ENCODE results near the gene SHROOM2. TPM values are rescaled to one million over a fixed set of nuclear protein-coding genes. Genes with fewer than 3 reads are reported as not detected.
A peak's percentile ranks its signal among the peaks of the same experiment; 100 is the strongest.

The SHROOM2 gene
- total and polyA plus RNA-seq, 8 donors, result 1.3 to 11.3 (median 3.9) TPM

DNA sequence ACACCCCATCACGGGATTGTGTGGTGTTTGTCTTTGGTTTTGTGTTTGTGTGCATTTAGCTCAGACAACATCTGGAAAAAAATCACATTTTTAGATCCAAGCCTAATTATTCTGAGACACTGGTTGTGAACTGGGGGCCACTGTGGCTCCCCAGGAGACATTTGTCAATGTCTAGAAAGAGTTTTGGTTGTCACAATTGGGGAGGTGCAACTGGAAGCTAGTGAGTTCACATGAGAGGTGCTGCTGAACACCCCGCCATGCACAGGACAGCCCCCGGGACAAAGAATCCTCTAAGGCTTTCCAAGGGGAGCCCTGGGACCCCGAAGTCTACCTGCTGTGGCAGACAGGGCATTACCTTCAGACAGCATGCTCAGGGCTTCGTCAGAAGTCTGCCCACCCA is 47.1 kb upstream of the SHROOM2 start:
- 72 to 93% (median 82%) methylated on average over 3 to 5 of the region's 5 CpGs for WGBS, 5 donors
- peaks cover 0 to 7% (median 0%) of the 10 kb centered on the region in 4 donors for H3K9me3 ChIP-seq
- no peak overlapping the region for H3K27ac ChIP-seq
- DNase-seq, result no peak
- H3K27me3 ChIP-seq, result no peaks in the 10 kb centered on the region
- H3K4me3 ChIP-seq, result no peak overlapping the region
- TF ChIP-seq POLR2A (IDR thresholded peaks at IDR 0.05) (no peak), POLR2AphosphoS5 (IDR thresholded peaks at IDR 0.05) (no peak), EP300 (IDR thresholded peaks at IDR 0.05) (no peak)
- TF ChIP-seq, protein P1, sequence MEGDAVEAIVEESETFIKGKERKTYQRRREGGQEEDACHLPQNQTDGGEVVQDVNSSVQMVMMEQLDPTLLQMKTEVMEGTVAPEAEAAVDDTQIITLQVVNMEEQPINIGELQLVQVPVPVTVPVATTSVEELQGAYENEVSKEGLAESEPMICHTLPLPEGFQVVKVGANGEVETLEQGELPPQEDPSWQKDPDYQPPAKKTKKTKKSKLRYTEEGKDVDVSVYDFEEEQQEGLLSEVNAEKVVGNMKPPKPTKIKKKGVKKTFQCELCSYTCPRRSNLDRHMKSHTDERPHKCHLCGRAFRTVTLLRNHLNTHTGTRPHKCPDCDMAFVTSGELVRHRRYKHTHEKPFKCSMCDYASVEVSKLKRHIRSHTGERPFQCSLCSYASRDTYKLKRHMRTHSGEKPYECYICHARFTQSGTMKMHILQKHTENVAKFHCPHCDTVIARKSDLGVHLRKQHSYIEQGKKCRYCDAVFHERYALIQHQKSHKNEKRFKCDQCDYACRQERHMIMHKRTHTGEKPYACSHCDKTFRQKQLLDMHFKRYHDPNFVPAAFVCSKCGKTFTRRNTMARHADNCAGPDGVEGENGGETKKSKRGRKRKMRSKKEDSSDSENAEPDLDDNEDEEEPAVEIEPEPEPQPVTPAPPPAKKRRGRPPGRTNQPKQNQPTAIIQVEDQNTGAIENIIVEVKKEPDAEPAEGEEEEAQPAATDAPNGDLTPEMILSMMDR (IDR thresholded peaks at IDR 0.05), result no peak
- no peaks in the 10 kb centered on the region for H3K4me1 ChIP-seq
- intact Hi-C loops (cut with DNase I; ENCODE audit: low total_unique reads), result no loop called here
- H3K36me3 ChIP-seq, result no peaks in the 10 kb centered on the region

DNA sequence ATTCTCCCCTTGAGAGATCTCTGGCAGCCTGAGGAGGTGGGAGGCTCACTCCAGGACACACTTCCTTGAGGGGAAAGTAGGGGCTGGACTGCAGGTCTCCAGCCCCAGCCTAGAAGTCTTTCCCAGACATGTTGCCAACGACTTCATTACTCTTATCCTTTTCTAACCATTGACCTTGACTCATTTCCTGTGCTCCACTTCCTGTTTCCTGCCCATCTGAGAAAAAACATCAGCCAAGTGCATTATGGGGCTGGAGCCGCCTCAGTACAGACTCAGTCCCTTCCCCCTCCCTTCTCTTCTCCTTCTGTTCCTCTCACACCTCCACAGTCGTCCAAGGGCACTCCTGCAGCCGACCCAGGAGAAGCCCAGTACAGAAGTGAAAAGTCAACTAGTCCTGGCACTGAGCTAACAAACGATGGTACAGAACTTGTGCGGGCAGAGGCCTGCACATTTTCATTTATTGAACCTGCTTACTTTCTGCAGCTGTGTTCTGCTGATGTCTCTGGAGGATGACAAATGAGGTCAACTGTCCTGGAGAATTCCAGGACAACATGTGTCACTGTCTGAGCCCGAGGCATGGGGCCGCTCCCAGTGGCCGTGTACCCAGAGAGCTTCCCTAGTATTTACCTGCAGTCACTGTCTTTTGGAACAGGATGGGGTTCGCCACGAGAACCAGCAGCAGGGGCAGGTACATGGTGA is 40.7 kb upstream of the SHROOM2 start:
- H3K4me1 ChIP-seq, result no peaks in the 10 kb centered on the region
- no peak for TF ChIP-seq POLR2A (IDR thresholded peaks at IDR 0.05)
- TF ChIP-seq EP300 (IDR thresholded peaks at IDR 0.05), result no peak
- H3K4me3 ChIP-seq, result no peak overlapping the region
- DNase-seq, result peak in 1 of 2 donors; percentile 30
- H3K27me3 ChIP-seq, result no peaks in the 10 kb centered on the region
- no peaks in the 10 kb centered on the region for H3K36me3 ChIP-seq
- 60 to 77% (median 71%) methylated on average over 10 to 11 of the region's 11 CpGs for WGBS, 5 donors
- no peaks in the 10 kb centered on the region for H3K9me3 ChIP-seq
- intact Hi-C loops (cut with DNase I; ENCODE audit: low total_unique reads), result no loop called here
- H3K27ac ChIP-seq, result peak overlapping the region in 1 of 5 donors; percentile 31

DNA sequence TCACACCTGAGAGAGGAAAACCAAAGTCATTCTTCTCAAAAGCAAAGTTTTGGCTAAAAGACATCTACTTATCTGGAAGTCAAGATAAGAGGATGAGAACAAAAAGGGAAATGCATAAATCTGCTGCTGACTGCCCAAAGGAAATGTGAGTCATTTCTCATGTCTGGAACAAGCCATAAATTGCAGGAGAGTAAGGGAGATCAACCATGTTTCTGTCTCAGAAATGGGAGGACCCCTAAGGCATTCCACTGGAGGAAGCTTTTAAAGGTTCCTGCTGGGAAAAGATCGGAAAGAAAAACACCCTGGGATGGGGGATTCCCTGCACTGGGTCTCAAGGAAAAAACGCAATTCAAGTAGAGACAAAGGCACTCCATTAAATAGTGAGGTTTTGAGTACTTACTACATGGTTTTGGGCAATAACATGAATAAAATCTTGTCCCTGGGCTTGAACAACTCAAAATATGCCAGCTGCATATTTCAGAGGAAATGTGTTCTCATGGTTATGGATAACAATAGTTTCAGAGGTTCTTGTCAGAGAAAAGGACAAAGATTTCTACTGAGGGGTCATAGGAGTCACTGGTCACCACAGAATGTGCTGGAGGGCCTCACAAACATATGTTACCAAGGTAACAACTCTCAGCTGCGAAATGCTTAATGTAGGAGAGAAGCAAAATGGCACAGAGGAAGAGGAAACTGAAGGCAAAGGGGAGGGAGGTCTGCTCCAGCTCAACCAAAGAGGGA is 39.9 kb upstream of the SHROOM2 start:
- H3K4me3 ChIP-seq, result no peak overlapping the region
- no peaks in the 10 kb centered on the region for H3K36me3 ChIP-seq
- intact Hi-C loops (cut with DNase I; ENCODE audit: low total_unique reads), result no loop called here
- WGBS, 5 donors, result 37 to 68% (median 42%) methylated on average over 3 of the region's 3 CpGs
- TF ChIP-seq POLR2AphosphoS5 (IDR thresholded peaks at IDR 0.05) (no peak), POLR2A (IDR thresholded peaks at IDR 0.05) (no peak), EP300 (IDR thresholded peaks at IDR 0.05) (no peak)
- TF ChIP-seq, protein P1 (IDR thresholded peaks at IDR 0.05), result no peak
- DNase-seq, result peak in 1 of 2 donors; percentile 11
- peaks cover 0 to 4% (median 0%) of the 10 kb centered on the region in 4 donors for H3K9me3 ChIP-seq
- no peaks in the 10 kb centered on the region for H3K4me1 ChIP-seq
- H3K27me3 ChIP-seq, result no peaks in the 10 kb centered on the region
- peak overlapping the region in 1 of 5 donors; percentile 31 for H3K27ac ChIP-seq

DNA sequence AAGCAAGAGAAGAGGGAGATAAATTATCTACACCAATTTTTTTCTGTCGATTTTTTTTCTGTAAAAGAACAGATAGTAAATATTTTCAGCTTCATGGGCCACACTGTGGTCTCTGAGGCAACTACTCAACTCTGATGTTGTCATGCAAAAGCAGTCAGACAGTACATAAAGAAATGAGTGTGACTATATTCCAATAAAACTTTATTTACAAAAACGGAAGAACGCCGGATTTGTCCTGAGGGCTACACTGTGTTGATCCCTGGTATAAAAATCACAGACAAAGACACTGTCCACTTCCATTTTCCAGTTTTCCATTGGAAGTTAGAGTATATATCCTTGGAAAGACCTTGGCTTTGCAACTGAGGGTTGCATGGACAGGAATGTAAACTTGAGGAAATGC is 38.6 kb upstream of the SHROOM2 start:
- H3K36me3 ChIP-seq, result no peaks in the 10 kb centered on the region
- 82 to 88% (median 85%) methylated on average over 4 of the region's 4 CpGs for WGBS, 5 donors
- no peak overlapping the region for H3K4me3 ChIP-seq
- TF ChIP-seq, protein P1 (IDR thresholded peaks at IDR 0.05), result no peak
- no peak for TF ChIP-seq EP300 (IDR thresholded peaks at IDR 0.05)
- TF ChIP-seq POLR2A (IDR thresholded peaks at IDR 0.05), result no peak
- no peak for TF ChIP-seq POLR2AphosphoS5 (IDR thresholded peaks at IDR 0.05)
- intact Hi-C loops (cut with DNase I; ENCODE audit: low total_unique reads), result no loop called here
- H3K27ac ChIP-seq, result no peak overlapping the region
- no peak for DNase-seq
- H3K9me3 ChIP-seq, result peaks cover 0 to 4% (median 0%) of the 10 kb centered on the region in 4 donors
- H3K4me1 ChIP-seq, result no peaks in the 10 kb centered on the region
- no peaks in the 10 kb centered on the region for H3K27me3 ChIP-seq
